K562 (cell line): Measurements from ENCODE around the gene GAB2. TPM values are rescaled to one million over a fixed set of nuclear protein-coding genes. Genes with fewer than 3 reads are reported as not detected.

Experiments
- ATAC-seq: fragments of 200-7000 bp; cut with Tn5 transposase; 3 replicates; pipeline ENCODE4 v1.9.1; 2020; ENCODE audit warnings: moderate library complexity
- BruUV-seq: library from RNA; stranded (reverse); fragments of 400-500 nt; replicated peaks from 2 replicates; lab custom pipeline; 2021; lab: Mats Ljungman, UMichigan
- CTCF ChIA-PET: fragments of 300-600 bp; formaldehyde crosslinking; extraction: SDS; loops from one replicate; lab custom pipeline; 2021; ENCODE audit warnings: low intra/inter-chr PET ratio; lab: Yijun Ruan, JAX
- POLR2A ChIA-PET: fragments of 300-600, 350-650 bp; sonication (Branson Sonifier 250); formaldehyde crosslinking; extraction: SDS; loops from one replicate; lab custom pipeline; 2021; ENCODE audit warnings: antibody characterized with exemption, inconsistent platforms; lab: Yijun Ruan, JAX
- DNase-seq, 4 experiments: peaks; one replicate each; pipeline versions ENCODE4 v3.0.0 to v3.0.0-alpha.2; 2011 to 2018; ENCODE audit warnings: low spot score in 3 of 4, mixed read lengths in 3 of 4; ENCODE audit errors: extremely low read depth in 1 of 4
- FAIRE-seq: peaks from 2 replicates; lab custom pipeline; 2011; peaks lifted over from hg19 to GRCh38; lab: Jason Lieb, UNC
- H2AFZ ChIP-seq: 2 replicates; pipeline ENCODE4 v1.6.0; 2011; ENCODE audit warnings: low read depth, low read length, control low read depth, inconsistent platforms
- H3K27ac ChIP-seq: fragments of 200-600 bp; 3 replicates; pipeline ENCODE4 v1.8.0; 2011; ENCODE audit warnings: low read depth, mild to moderate bottlenecking, control low read depth, inconsistent platforms, low read length, moderate library complexity, mixed read lengths; ENCODE audit errors: extremely low read depth
- H3K27me3 ChIP-seq, 2 experiments: fragments of 300-600 bp in 1 of 2; 2 replicates in 1 of 2; 3 replicates in 1 of 2; pipeline versions ENCODE4 v1.6.0 to v1.8.0; 2011; ENCODE audit warnings: inconsistent platforms in 2 of 2, low read length in 2 of 2, mild to moderate bottlenecking in 1 of 2, mixed read lengths in 1 of 2, moderate library complexity in 1 of 2; ENCODE audit not compliant: control insufficient read depth in 2 of 2, insufficient read depth in 2 of 2
- H3K36me3 ChIP-seq: fragments of 300-600 bp; 3 replicates; pipeline ENCODE4 v1.8.0; 2011; ENCODE audit warnings: mild to moderate bottlenecking, low read length, inconsistent platforms; ENCODE audit not compliant: control insufficient read depth, insufficient read depth
- H3K4me1 ChIP-seq, 2 experiments: fragments of 200-600 bp in 1 of 2; replicated peaks in 1 of 2; 2 replicates in 1 of 2; 3 replicates in 1 of 2; pipeline versions ENCODE4 v1.5.1 to v1.8.0; 2011; ENCODE audit warnings: inconsistent platforms in 2 of 2, low read length in 2 of 2, mild to moderate bottlenecking in 1 of 2, mixed read lengths in 1 of 2, moderate library complexity in 1 of 2; ENCODE audit not compliant: control insufficient read depth in 2 of 2, insufficient read depth in 2 of 2
- H3K4me2 ChIP-seq: 2 replicates; pipeline ENCODE4 v1.6.1; 2011; ENCODE audit warnings: low read length, control low read depth, inconsistent platforms, mixed read lengths; ENCODE audit not compliant: insufficient read depth
- H3K4me3 ChIP-seq: fragments of 200-600 bp; sonication (generic), shearing (Covaris generic); 2 replicates; pipeline ENCODE4 v1.5.1; 2016; ENCODE audit warnings: control low read depth, inconsistent platforms
- H3K79me2 ChIP-seq: fragments of 200-600 bp; 3 replicates; pipeline ENCODE4 v1.8.0; 2011; ENCODE audit warnings: low read length, inconsistent platforms; ENCODE audit not compliant: control insufficient read depth, insufficient read depth
- H3K9ac ChIP-seq, 2 experiments: 2 replicates each; pipeline versions ENCODE4 v1.6.0 to v1.6.1; 2011; ENCODE audit warnings: low read depth in 2 of 2, low read length in 2 of 2, control low read depth in 1 of 2, inconsistent platforms in 1 of 2, mild to moderate bottlenecking in 1 of 2, mixed read lengths in 1 of 2; ENCODE audit not compliant: insufficient read depth in 1 of 2
- H3K9me1 ChIP-seq: one replicate; pipeline ENCODE4 v1.6.0; 2011; ENCODE audit warnings: inconsistent platforms, mild to moderate bottlenecking, low read length, moderate library complexity; ENCODE audit not compliant: control insufficient read depth, insufficient read depth
- H3K9me3 ChIP-seq: replicated peaks from 2 replicates; pipeline ENCODE4 v1.5.1; 2011; ENCODE audit warnings: low read depth, low read length, inconsistent platforms; ENCODE audit not compliant: control insufficient read depth, insufficient read depth
- H4K20me1 ChIP-seq: replicated peaks from 2 replicates; pipeline ENCODE4 v1.6.1; 2011; ENCODE audit warnings: low read length, inconsistent platforms, mixed read lengths; ENCODE audit not compliant: control insufficient read depth, insufficient read depth
- CBFA2T2 ChIP-seq: fragments of 450-650 bp; conservative IDR thresholded peaks from 2 replicates; pipeline ENCODE4 v1.6.1; 2017; ENCODE audit warnings: mild to moderate bottlenecking
- CCNT2 ChIP-seq: IDR thresholded peaks from 2 replicates; pipeline ENCODE4 v1.6.1; 2011; ENCODE audit warnings: borderline replicate concordance, low read depth, mild to moderate bottlenecking, moderate library complexity, mixed read lengths, low read length; ENCODE audit not compliant: insufficient read length; ENCODE audit errors: extremely low read depth
- CHD2 ChIP-seq: IDR thresholded peaks from 2 replicates; pipeline ENCODE4 v1.6.1; 2011; ENCODE audit warnings: low read depth, low read length
- DMBX1 ChIP-seq: fragments of 250-450 bp; sonication (Bioruptor Pico); IDR thresholded peaks from 2 replicates; pipeline ENCODE4 v1.8.0; 2022; ENCODE audit warnings: inconsistent platforms, mild to moderate bottlenecking, moderate library complexity, borderline replicate concordance
- DPF2 ChIP-seq: fragments of 450-650 bp; IDR thresholded peaks from 2 replicates; pipeline ENCODE4 v1.6.1; 2016
- IRF9 ChIP-seq: fragments of 450-650 bp; IDR thresholded peaks from 2 replicates; pipeline ENCODE4 v1.6.1; 2016; ENCODE audit warnings: missing biosample characterization, missing genetic modification characterization
- NCOA1 ChIP-seq: fragments of 450-650 bp; IDR thresholded peaks from 2 replicates; pipeline ENCODE4 v1.6.1; 2016; ENCODE audit warnings: low read depth
- PHTF2 ChIP-seq: fragments of 250-450 bp; sonication (Bioruptor Pico); IDR thresholded peaks from 2 replicates; pipeline ENCODE4 v1.5.0; 2021; ENCODE audit warnings: mild to moderate bottlenecking
- RBM25 ChIP-seq: fragments of 200-400 bp; formaldehyde crosslinking; IDR thresholded peaks from 2 replicates; pipeline ENCODE4 v1.6.1; 2018; ENCODE audit warnings: low read length, low read depth, moderate library complexity; ENCODE audit not compliant: severe bottlenecking
- ZNF165 ChIP-seq: fragments of 250-450 bp; sonication (Bioruptor Pico); IDR thresholded peaks from 2 replicates; pipeline ENCODE4 v1.4.0; 2020; ENCODE audit warnings: borderline replicate concordance
- ZNF212 ChIP-seq: fragments of 450-650 bp; formaldehyde crosslinking; IDR thresholded peaks from 2 replicates; pipeline ENCODE4 v1.4.0; 2020; ENCODE audit warnings: mild to moderate bottlenecking
- ZNF668 ChIP-seq: fragments of 250-450 bp; sonication (Bioruptor Pico); IDR thresholded peaks from 2 replicates; pipeline ENCODE4 v1.8.0; 2022; ENCODE audit warnings: mild to moderate bottlenecking, inconsistent platforms
- WGBS: fragments of 100-300 bp; shearing (Covaris generic); methylation state at CpG from one replicate; pipeline ENCODE4 v1.1.6; 2016; ENCODE audit warnings: low coverage, mixed read lengths; ENCODE audit not compliant: insufficient coverage; ENCODE audit errors: missing lambda C conversion rate; 5-methylcytosine and 5-hydroxymethylcytosine counted together
- in situ Hi-C: fragments of 300-500 bp; cut with MboI; formaldehyde crosslinking; loops from 4 replicates; pipeline ENCODE4 v1.15.0; 2018; ENCODE audit warnings: inconsistent platforms, mixed read lengths
- intact Hi-C: fragments of 100-400 bp; cut with micrococcal nuclease; formaldehyde crosslinking; loops from 2 replicates; pipeline ENCODE4 v1.14.2; 2022
- polyA plus RNA-seq, 8 experiments: library from polyadenylated mRNA; depleted of rRNA in 4 of 8; stranded (reverse) in 5 of 8; unstranded in 3 of 8; fragments of >200 nt; fragmentation: Nextera tagmentation in 2 of 8; fragmentation: Illumina TruSeq in 1 of 8; extraction: Ambion mirVana in 2 of 8; extraction: Trizol in 1 of 8; gene quantifications; 2 replicates each; pipeline versions ENCODE4 v1.2.1 to v1.2.3, GENCODE V29; 2011 to 2014; ENCODE audit warnings: inconsistent platforms in 1 of 8, missing spikeins in 1 of 8
- total RNA-seq, 7 experiments: library from RNA; depleted of rRNA in 6 of 7; stranded (reverse); fragments of >200 nt in 6 of 7; fragmentation: Illumina TruSeq in 2 of 7; extraction: Trizol in 2 of 7; gene quantifications; 2 replicates each; pipeline versions ENCODE4 v1.2.1 to v1.2.3, GENCODE V29; 2011 to 2021; ENCODE audit warnings: low replicate concordance in 1 of 7
- TF ChIP-seq, protein P1 (sequence below), 2 experiments: IDR thresholded peaks; 2 replicates each; pipeline ENCODE4 v1.6.1; 2011; ENCODE audit warnings: borderline replicate concordance in 1 of 2, control low read depth in 1 of 2, low read depth in 1 of 2, low read length in 1 of 2, mild to moderate bottlenecking in 1 of 2, mixed read lengths in 1 of 2, moderate library complexity in 1 of 2; ENCODE audit not compliant: insufficient read depth in 1 of 2, insufficient read length in 1 of 2, poor library complexity in 1 of 2, severe bottlenecking in 1 of 2; ENCODE audit errors: extremely low read depth in 1 of 2
- TF ChIP-seq, protein P2 (sequence below): fragments of 200-800 bp; sonication (Bioruptor generic); IDR thresholded peaks from 2 replicates; pipeline ENCODE4 v1.6.1; 2017; ENCODE audit warnings: missing genetic modification characterization, missing compliant biosample characterization

GAB2 gene
- total and polyA plus RNA-seq, 9 of the 15 experiments (the other 6 are each of a cell fraction or from before 2014, with no cell fraction given): 2.3 to 35.2 (median 16.1) TPM

GRCh38 chr11:78289552-78290292 is 127.9 kb downstream of the GAB2 start (continued):
- TF ChIP-seq IRF9 (tag): 0 out of 2 replicates have a peak, but pooled peaks have one; percentile 8
- TF ChIP-seq, protein P1, sequence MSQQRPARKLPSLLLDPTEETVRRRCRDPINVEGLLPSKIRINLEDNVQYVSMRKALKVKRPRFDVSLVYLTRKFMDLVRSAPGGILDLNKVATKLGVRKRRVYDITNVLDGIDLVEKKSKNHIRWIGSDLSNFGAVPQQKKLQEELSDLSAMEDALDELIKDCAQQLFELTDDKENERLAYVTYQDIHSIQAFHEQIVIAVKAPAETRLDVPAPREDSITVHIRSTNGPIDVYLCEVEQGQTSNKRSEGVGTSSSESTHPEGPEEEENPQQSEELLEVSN (IDR thresholded peaks at IDR 0.05; ENCODE audit: borderline replicate concordance in 1 of 2, extremely low read depth in 1 of 2, insufficient read depth in 1 of 2, insufficient read length in 1 of 2, low read depth in 1 of 2, low read length in 1 of 2, poor library complexity in 1 of 2, severe bottlenecking in 1 of 2): no peak

DNA sequence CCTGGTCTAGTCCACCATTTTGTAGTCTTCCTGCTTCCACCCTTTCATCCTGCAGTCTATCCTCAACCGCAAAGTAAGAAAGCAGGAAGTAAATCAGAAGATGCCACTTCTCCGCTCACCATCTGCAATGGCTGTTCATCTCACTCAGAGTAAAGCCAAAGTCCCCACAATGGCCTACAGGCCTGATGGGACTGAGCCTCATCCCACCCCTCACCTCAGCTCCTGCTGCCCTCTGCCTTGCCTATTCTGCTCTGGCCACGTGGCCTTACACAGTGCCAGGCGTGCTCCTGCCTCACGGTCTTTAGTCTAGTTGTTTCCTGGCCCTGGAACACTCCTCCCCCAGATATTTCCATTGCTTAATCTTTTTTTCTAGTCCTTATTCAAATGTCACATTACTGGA is 133.4 kb downstream of the GAB2 start:
- ChIA-PET CTCF (interaction anchor here (0.7 kb wide), 1 partner anchor 274 kb away, joined by 3 read pairs; no protein-coding TSS in a partner anchor), POLR2A (interaction anchor here (0.8 to 1.0 kb wide), 2 partner anchors 12 to 136 kb away, joined by 4 to 5 read pairs; no protein-coding TSS in a partner anchor)
- H3K27me3 ChIP-seq: no peaks in the 10 kb centered on the region
- H3K4me2 ChIP-seq: no peak overlapping the region
- H2AFZ ChIP-seq: no peak overlapping the region
- no peaks in the 10 kb centered on the region for H3K9me1 ChIP-seq
- intact Hi-C loops: no loop called here
- no peaks in the 10 kb centered on the region for H4K20me1 ChIP-seq
- BruUV-seq: no TSS peak
- DNase-seq: no peak
- 71% methylated on average over 5 of the region's 5 CpGs for WGBS
- in situ Hi-C loops: no loop called here
- no peak overlapping the region for H3K27ac ChIP-seq
- ATAC-seq: peak; percentile 17
- peaks cover 18 to 46% of the 10 kb centered on the region in 2 experiments; a peak in 4 of 5 replicates for H3K4me1 ChIP-seq
- H3K4me3 ChIP-seq: no peak overlapping the region
- H3K36me3 ChIP-seq: peaks cover 15% of the 10 kb centered on the region; the same call in 2 of the 3 replicates
- H3K9ac ChIP-seq: peak overlapping the region in 1 of 2 experiments; percentile 76; a peak in 1 of 4 replicates
- FAIRE-seq: no peak
- no peaks in the 10 kb centered on the region; the same call in 1 of the 2 replicates for H3K9me3 ChIP-seq
- H3K79me2 ChIP-seq: peaks cover 55% of the 10 kb centered on the region
- TF ChIP-seq DMBX1 (CRISPR knock-in tag): peak; percentile 63; the same call in 1 of the 2 replicates
- no peak for TF ChIP-seq RBM25
- 0 out of 2 replicates have a peak, but pooled peaks have one; percentile 46 for TF ChIP-seq ZNF668 (CRISPR knock-in tag)
- TF ChIP-seq DPF2: no peak
- TF ChIP-seq PHTF2 (CRISPR knock-in tag): 0 out of 2 replicates have a peak, but pooled peaks have one; percentile 37
- TF ChIP-seq NCOA1: no peak
- TF ChIP-seq CBFA2T2: no peak
- no peak for TF ChIP-seq CCNT2
- TF ChIP-seq ZNF212 (CRISPR knock-in tag): no peak
- TF ChIP-seq, protein P2, sequence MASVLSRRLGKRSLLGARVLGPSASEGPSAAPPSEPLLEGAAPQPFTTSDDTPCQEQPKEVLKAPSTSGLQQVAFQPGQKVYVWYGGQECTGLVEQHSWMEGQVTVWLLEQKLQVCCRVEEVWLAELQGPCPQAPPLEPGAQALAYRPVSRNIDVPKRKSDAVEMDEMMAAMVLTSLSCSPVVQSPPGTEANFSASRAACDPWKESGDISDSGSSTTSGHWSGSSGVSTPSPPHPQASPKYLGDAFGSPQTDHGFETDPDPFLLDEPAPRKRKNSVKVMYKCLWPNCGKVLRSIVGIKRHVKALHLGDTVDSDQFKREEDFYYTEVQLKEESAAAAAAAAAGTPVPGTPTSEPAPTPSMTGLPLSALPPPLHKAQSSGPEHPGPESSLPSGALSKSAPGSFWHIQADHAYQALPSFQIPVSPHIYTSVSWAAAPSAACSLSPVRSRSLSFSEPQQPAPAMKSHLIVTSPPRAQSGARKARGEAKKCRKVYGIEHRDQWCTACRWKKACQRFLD: no peak
- peak; percentile 72; the same call in 1 of the 2 replicates for TF ChIP-seq ZNF165 (CRISPR knock-in tag)
- no peak for TF ChIP-seq CHD2
